Endothelial cell of umbilical vein (primary cell): Measurements from ENCODE around the gene COMP. TPM values are rescaled to one million over a fixed set of nuclear protein-coding genes. Genes with fewer than 3 reads are reported as not detected.
"Not testable (repeated sequence)": the region's sequence is repeated elsewhere in the genome, so short reads cannot be mapped to it uniquely, and the experiment has no call there.

Experiments used
- BruUV-seq: library from RNA; stranded (reverse); fragments of 400-500 nt; replicated peaks from 2 replicates; lab custom pipeline; 2021; lab: Mats Ljungman, UMichigan
- CTCF ChIA-PET: fragments of 300-600, 350-600 bp; sonication (Branson Sonifier 250); formaldehyde crosslinking; loops from one replicate; lab custom pipeline; 2021; ENCODE audit warnings: antibody characterized with exemption, inconsistent platforms; lab: Charles Lee
- POLR2A ChIA-PET: fragments of 300-600, 350-600 bp; sonication (Branson Sonifier 250); formaldehyde crosslinking; loops from one replicate; lab custom pipeline; 2021; ENCODE audit warnings: antibody characterized with exemption, inconsistent platforms; lab: Charles Lee
- DNase-seq: peaks from one replicate; pipeline ENCODE4 v3.0.0-alpha.2; 2011; ENCODE audit warnings: low read depth, low spot score
- FAIRE-seq: peaks from 2 replicates; lab custom pipeline; 2011; peaks lifted over from hg19 to GRCh38; lab: Jason Lieb, UNC
- H2AFZ ChIP-seq: 2 replicates; pipeline ENCODE4 v1.6.0; 2012; ENCODE audit warnings: low read depth, low read length, control low read depth, inconsistent platforms
- H3K27ac ChIP-seq: 2 replicates; pipeline ENCODE4 v1.5.1; 2011; ENCODE audit warnings: low read depth, mild to moderate bottlenecking, control low read depth, low read length, moderate library complexity; ENCODE audit not compliant: insufficient read depth
- H3K27me3 ChIP-seq, 2 experiments: 2 replicates each; pipeline versions ENCODE4 v1.6.0 to v1.6.1; 2011; ENCODE audit warnings: low read length in 2 of 2, mixed read lengths in 1 of 2; ENCODE audit not compliant: control insufficient read depth in 2 of 2, insufficient read depth in 2 of 2
- H3K36me3 ChIP-seq, 2 experiments: 2 replicates in 1 of 2; 3 replicates in 1 of 2; pipeline ENCODE4 v1.5.1; 2011; ENCODE audit warnings: low read length in 2 of 2, mild to moderate bottlenecking in 1 of 2, moderate library complexity in 1 of 2; ENCODE audit not compliant: control insufficient read depth in 2 of 2, insufficient read depth in 2 of 2; ENCODE audit errors: extremely low read depth in 1 of 2
- H3K4me1 ChIP-seq: 3 replicates; pipeline ENCODE4 v1.5.1; 2011; ENCODE audit warnings: mild to moderate bottlenecking, low read length; ENCODE audit not compliant: control insufficient read depth, insufficient read depth; ENCODE audit errors: extremely low read depth
- H3K4me2 ChIP-seq: 2 replicates; pipeline ENCODE4 v1.6.1; 2011; ENCODE audit warnings: low read length, control low read depth, mixed read lengths; ENCODE audit not compliant: insufficient read depth
- H3K4me3 ChIP-seq, 3 experiments: fragments of 200-600 bp in 1 of 3; sonication (generic), shearing (Covaris generic) in 1 of 3; replicated peaks in 1 of 3; 2 replicates each; pipeline ENCODE4 v1.5.1; 2011 to 2016; ENCODE audit warnings: control low read depth in 3 of 3, low read length in 3 of 3, mild to moderate bottlenecking in 2 of 3, inconsistent platforms in 1 of 3, low read depth in 1 of 3, moderate library complexity in 1 of 3; ENCODE audit not compliant: insufficient read depth in 1 of 3
- H3K79me2 ChIP-seq: 2 replicates; pipeline ENCODE4 v1.6.0; 2012; ENCODE audit warnings: low read length, inconsistent platforms; ENCODE audit not compliant: control insufficient read depth, insufficient read depth
- H3K9ac ChIP-seq: replicated peaks from 2 replicates; pipeline ENCODE3; 2011; ENCODE audit warnings: low read length, control low read depth; ENCODE audit not compliant: insufficient read depth; ENCODE audit errors: extremely low read depth
- H3K9me1 ChIP-seq: replicated peaks from 3 replicates; pipeline ENCODE4 v1.6.0; 2011; ENCODE audit warnings: mild to moderate bottlenecking, low read length; ENCODE audit not compliant: control insufficient read depth, insufficient read depth; ENCODE audit errors: extremely low read depth
- H3K9me3 ChIP-seq: replicated peaks from 2 replicates; pipeline ENCODE4 v1.5.1; 2012; ENCODE audit warnings: low read length, inconsistent platforms; ENCODE audit not compliant: control insufficient read depth, insufficient read depth
- H4K20me1 ChIP-seq: replicated peaks from 2 replicates; pipeline ENCODE3; 2011; ENCODE audit warnings: mild to moderate bottlenecking, low read length; ENCODE audit not compliant: control insufficient read depth, insufficient read depth; ENCODE audit errors: extremely low read depth
- CTCF ChIP-seq, 2 donors: IDR thresholded peaks; 1 replicate in 1 of 2; 2 replicates in 1 of 2; pipeline ENCODE4 v1.5.1; 2011; ENCODE audit warnings: low read length in 2 of 2, mild to moderate bottlenecking in 2 of 2, moderate library complexity in 2 of 2, control low read depth in 1 of 2, inconsistent platforms in 1 of 2, low read depth in 1 of 2; ENCODE audit not compliant: insufficient read depth in 1 of 2; ENCODE audit errors: extremely low read depth in 1 of 2
- EZH2 ChIP-seq: IDR thresholded peaks from 2 replicates; pipeline ENCODE4 v1.6.1; 2012; ENCODE audit warnings: borderline replicate concordance, low read depth, mild to moderate bottlenecking, moderate library complexity, low read length, inconsistent platforms; ENCODE audit not compliant: severe bottlenecking
- FOS ChIP-seq: IDR thresholded peaks from 2 replicates; pipeline ENCODE4 v1.6.1; 2011; ENCODE audit warnings: mild to moderate bottlenecking, low read length, moderate library complexity, borderline replicate concordance; ENCODE audit not compliant: insufficient read depth
- GATA2 ChIP-seq: IDR thresholded peaks from 2 replicates; pipeline ENCODE4 v1.7.0; 2011; ENCODE audit warnings: low read depth, mild to moderate bottlenecking, moderate library complexity, mixed read lengths, low read length; ENCODE audit not compliant: insufficient read length, insufficient read depth
- POLR2A ChIP-seq: IDR thresholded peaks from 2 replicates; pipeline ENCODE4 v1.6.1; 2012; ENCODE audit warnings: low read depth, mild to moderate bottlenecking, control low read depth, low read length
- POLR2AphosphoS5 ChIP-seq: IDR thresholded peaks from 2 replicates; pipeline ENCODE4 v1.6.1; 2012; ENCODE audit warnings: low read depth, mild to moderate bottlenecking, control low read depth, low read length, moderate library complexity; ENCODE audit not compliant: insufficient read depth
- dilution Hi-C: fragments of 300-500 bp; cut with MboI; formaldehyde crosslinking; loops from one replicate; pipeline ENCODE4 v1.15.0; 2019; ENCODE audit warnings: low sequenced_read_pairs; ENCODE audit not compliant: extremely low pct_ligation_motif_present
- intact Hi-C: fragments of 100-400 bp; cut with micrococcal nuclease; formaldehyde crosslinking; loops from one replicate; pipeline ENCODE4 v1.10.0; 2022
- polyA plus RNA-seq, 4 experiments: library from polyadenylated mRNA; depleted of rRNA in 3 of 4; stranded (reverse) in 3 of 4; unstranded in 1 of 4; fragments of >200 nt; gene quantifications; 2 replicates each; pipeline versions ENCODE4 v1.2.1 to v1.2.3, GENCODE V29; 2011 to 2012; ENCODE audit warnings: missing spikeins in 1 of 4
- total RNA-seq: library from RNA; stranded (reverse); gene quantifications from 2 replicates; pipeline ENCODE4 v1.2.3, GENCODE V29; 2021

Gene COMP
- total and polyA plus RNA-seq, 2 donors (not counting 3 experiments of a cell fraction or from before 2014, with no cell fraction given), result not detected

- no peaks in the 10 kb centered on the region for H4K20me1 ChIP-seq
- intact Hi-C loops (no loop called here), dilution Hi-C loops (no loop called here)
- H3K4me1 ChIP-seq, result no peaks in the 10 kb centered on the region
- no peaks in the 10 kb centered on the region for H3K9me3 ChIP-seq
- DNase-seq (no peak), FAIRE-seq (no peak)
- no peak overlapping the region for H3K9ac ChIP-seq
- no peak overlapping the region for H3K4me2 ChIP-seq
- H3K4me3 ChIP-seq, result no peak overlapping the region
- no peaks in the 10 kb centered on the region for H3K9me1 ChIP-seq
- TF ChIP-seq POLR2A, result no peak
- no peak for TF ChIP-seq EZH2
- TF ChIP-seq FOS, result no peak
- no peak for TF ChIP-seq POLR2AphosphoS5
- no peaks in the 10 kb centered on the region for H3K36me3 ChIP-seq
- ChIA-PET CTCF (no interaction called here), POLR2A (no interaction called here)
- no peaks in the 10 kb centered on the region for H3K79me2 ChIP-seq
- no peaks in the 10 kb centered on the region for H3K27me3 ChIP-seq
- H3K27ac ChIP-seq, result no peak overlapping the region
- BruUV-seq, result no TSS peak
- H2AFZ ChIP-seq, result no peak overlapping the region
Observed at GRCh38 chr19:18815673-18816072, 24.6 kb upstream of the COMP start.

- no TSS peak for BruUV-seq
- no peak overlapping the region for H3K9ac ChIP-seq
- H3K9me1 ChIP-seq, result no peaks in the 10 kb centered on the region
- intact Hi-C loops, result no loop called here
- H3K4me3 ChIP-seq, result no peak overlapping the region
- POLR2A ChIA-PET, result no interaction called here
- no peak for TF ChIP-seq FOS
- no peak for TF ChIP-seq CTCF (IDR thresholded peaks at IDR 0.05; ENCODE audit: extremely low read depth in 1 of 2, insufficient read depth in 1 of 2, low read depth in 1 of 2, low read length in 2 of 2)
- TF ChIP-seq GATA2, result no peak
- H3K36me3 ChIP-seq, result no peaks in the 10 kb centered on the region
- no peak overlapping the region for H3K4me2 ChIP-seq
- H3K9me3 ChIP-seq, result no peaks in the 10 kb centered on the region
- H2AFZ ChIP-seq, result no peak overlapping the region
- FAIRE-seq, result no peak
- H3K27ac ChIP-seq, result no peak overlapping the region
- CTCF ChIA-PET, result interaction anchor here (0.6 kb wide), 1 partner anchor 79 kb away, joined by 3 read pairs; no protein-coding TSS in a partner anchor
- dilution Hi-C loops, result no loop called here
- DNase-seq, result no peak
- H3K27me3 ChIP-seq, result no peaks in the 10 kb centered on the region
- H3K4me1 ChIP-seq, result no peaks in the 10 kb centered on the region
- H3K79me2 ChIP-seq, result no peaks in the 10 kb centered on the region
- H4K20me1 ChIP-seq, result no peaks in the 10 kb centered on the region
Observed at GRCh38 chr19:18814063-18814462, 23.0 kb upstream of the COMP start.

- H3K4me3 ChIP-seq, H3K4me2 ChIP-seq, H3K9me1 ChIP-seq, H3K27ac ChIP-seq, POLR2A ChIA-PET, FAIRE-seq, H3K9ac ChIP-seq, H4K20me1 ChIP-seq, H3K4me1 ChIP-seq, H3K79me2 ChIP-seq, dilution Hi-C loops, H3K9me3 ChIP-seq, DNase-seq, intact Hi-C loops, H3K36me3 ChIP-seq, BruUV-seq, H2AFZ ChIP-seq, H3K27me3 ChIP-seq: not testable (repeated sequence)
- CTCF ChIA-PET, result interaction anchor here (1.3 kb wide), 1 partner anchor 18 kb away, joined by 3 read pairs; no protein-coding TSS in a partner anchor
Observed at GRCh38 chr19:18811638-18812037, 20.5 kb upstream of the COMP start.
